ENCODE measurements around the gene HEATR9.

GRCh38 chr17:35889241-35889640 is 20.6 kb upstream of the HEATR9 start:
- TF ChIP-seq CTCF (IDR thresholded peaks at IDR 0.05; ENCODE audit: low read depth, low read length, missing input control) (no peak), RXRA (IDR thresholded peaks at IDR 0.05) (no peak), GABPA (IDR thresholded peaks at IDR 0.05 in 1 of 2, conservative IDR thresholded peaks at IDR 0.05 in 1 of 2) (no peak), FOXA1 (IDR thresholded peaks at IDR 0.05) (no peak), JUND (IDR thresholded peaks at IDR 0.05) (no peak)
